NCI-H187 (cell line): ENCODE measurements around the gene PRKAG3.

Source experiments
- DNase-seq, 2 experiments: peaks; one replicate each; lab custom pipeline; 2025; lab: John Stamatoyannopoulos, UW

PRKAG3 gene

GRCh38 chr2:218839888-218840287, 8.3 kb upstream of the PRKAG3 start:
- DNase-seq, result no peak

- DNase-seq, result no peak
Measured at GRCh38 chr2:218839430-218839829, 7.8 kb upstream of the PRKAG3 start.

GRCh38 chr2:218837495-218837894, 5.9 kb upstream of the PRKAG3 start:
- DNase-seq, result no peak

- DNase-seq, result no peak
Measured at GRCh38 chr2:218834685-218835084, 3.1 kb upstream of the PRKAG3 start.

GRCh38 chr2:218833023-218833609, 1.5 kb upstream of the PRKAG3 start:
- no peak for DNase-seq

GRCh38 chr2:218832520-218832919, 917 bp upstream of the PRKAG3 start:
- no peak for DNase-seq

- no peak for DNase-seq
Measured at GRCh38 chr2:218832081-218832480, 478 bp upstream of the PRKAG3 start.

- no peak for DNase-seq
Measured at GRCh38 chr2:218830526-218831306, 887 bp downstream of the PRKAG3 start.

GRCh38 chr2:218829868-218830451, 1.6 kb downstream of the PRKAG3 start:
- DNase-seq, result no peak

GRCh38 chr2:218828477-218828778, 3.2 kb downstream of the PRKAG3 start:
- no peak for DNase-seq

- DNase-seq, result no peak
Measured at GRCh38 chr2:218827701-218828476, 3.7 kb downstream of the PRKAG3 start.

- no peak for DNase-seq
Measured at GRCh38 chr2:218826791-218827190, 4.8 kb downstream of the PRKAG3 start.

GRCh38 chr2:218824004-218824403, 7.6 kb downstream of the PRKAG3 start:
- no peak for DNase-seq

- no peak for DNase-seq
Measured at GRCh38 chr2:218823196-218823855, 8.3 kb downstream of the PRKAG3 start.

- DNase-seq, result no peak
Measured at GRCh38 chr2:218822622-218823021, 9.0 kb downstream of the PRKAG3 start.

- no peak for DNase-seq
Measured at GRCh38 chr2:218821605-218822211, 9.9 kb downstream of the PRKAG3 start.

- no peak for DNase-seq
Measured at GRCh38 chr2:218820746-218821369, 10.7 kb downstream of the PRKAG3 start.

GRCh38 chr2:218819093-218819492, 12.5 kb downstream of the PRKAG3 start:
- DNase-seq, result no peak

GRCh38 chr2:218816561-218817011, 15.0 kb downstream of the PRKAG3 start:
- DNase-seq, result no peak

GRCh38 chr2:218815649-218816048, 16.0 kb downstream of the PRKAG3 start:
- no peak for DNase-seq

GRCh38 chr2:218815244-218815637, 16.4 kb downstream of the PRKAG3 start:
- no peak for DNase-seq
